K562 (cell line): ENCODE results near the gene AP2S1. TPM values are rescaled to one million over a fixed set of nuclear protein-coding genes. Genes with fewer than 3 reads are reported as not detected.

Experiments
- CBFA2T2 ChIP-seq: fragments of 450-650 bp; conservative IDR thresholded peaks from 2 replicates; pipeline ENCODE4 v1.6.1; 2017; ENCODE audit warnings: mild to moderate bottlenecking
- CHD7 ChIP-seq: fragments of 200-600 bp; sonication (generic); IDR thresholded peaks from one replicate; pipeline ENCODE4 v1.6.1; 2012; ENCODE audit warnings: mild to moderate bottlenecking, low read depth, low read length, inconsistent platforms
- FOXA1 ChIP-seq: fragments of 450-650 bp; IDR thresholded peaks from 2 replicates; pipeline ENCODE4 v1.6.1; 2016; ENCODE audit warnings: mild to moderate bottlenecking, borderline replicate concordance
- HBP1 ChIP-seq: fragments of 450-650 bp; formaldehyde crosslinking; IDR thresholded peaks from 2 replicates; pipeline ENCODE4 v1.4.0; 2022; ENCODE audit warnings: missing genetic modification characterization
- IFI16 ChIP-seq: fragments of 250-450 bp; sonication (Bioruptor Pico); IDR thresholded peaks from 2 replicates; pipeline ENCODE4 v2.1.2; 2022; ENCODE audit warnings: mild to moderate bottlenecking, inconsistent platforms
- JUN ChIP-seq, 2 experiments: sonication (generic) in 1 of 2; formaldehyde crosslinking in 1 of 2; IDR thresholded peaks; 2 replicates each; pipeline versions ENCODE4 v1.6.1 to v1.8.0; 2012 to 2022; ENCODE audit warnings: borderline replicate concordance in 2 of 2, mild to moderate bottlenecking in 2 of 2, improper control_type of control experiment in 1 of 2, low read depth in 1 of 2, low read length in 1 of 2, missing genetic modification reagents in 1 of 2
- MLX ChIP-seq, 2 experiments: fragments of 450-650 bp in 1 of 2; sonication (generic) in 1 of 2; formaldehyde crosslinking; conservative IDR thresholded peaks; 2 replicates each; pipeline versions ENCODE4 v1.4.0 to v1.8.1; 2020 to 2022; ENCODE audit warnings: mild to moderate bottlenecking in 1 of 2, missing genetic modification reagents in 1 of 2
- PHB2 ChIP-seq: fragments of 450-650 bp; IDR thresholded peaks from 2 replicates; pipeline ENCODE4 v1.6.1; 2017; ENCODE audit warnings: low read depth
- RBM17 ChIP-seq: fragments of 200-400 bp; formaldehyde crosslinking; IDR thresholded peaks from 2 replicates; pipeline ENCODE4 v1.6.1; 2017; ENCODE audit warnings: low read depth, mild to moderate bottlenecking, low read length, borderline replicate concordance
- TAF1 ChIP-seq: IDR thresholded peaks from 2 replicates; pipeline ENCODE4 v1.6.1; 2011; ENCODE audit warnings: mild to moderate bottlenecking, low read length, moderate library complexity; ENCODE audit not compliant: insufficient read depth, control insufficient read depth, severe bottlenecking; ENCODE audit errors: extremely low read depth
- ZEB2 ChIP-seq: fragments of 450-650 bp; IDR thresholded peaks from 2 replicates; pipeline ENCODE4 v1.6.1; 2016
- ZNF217 ChIP-seq: sonication (generic); formaldehyde crosslinking; IDR thresholded peaks from 2 replicates; pipeline ENCODE4 v1.8.0; 2022; ENCODE audit warnings: mild to moderate bottlenecking, missing genetic modification reagents
- ZNF436 ChIP-seq: fragments of 250-450, 450-650 bp; sonication (Bioruptor Pico); formaldehyde crosslinking; IDR thresholded peaks from 2 replicates; pipeline ENCODE4 v1.7.0; 2020; ENCODE audit warnings: mild to moderate bottlenecking
- ZNF79 ChIP-seq: fragments of 250-450 bp; sonication (Bioruptor Pico); IDR thresholded peaks from 2 replicates; pipeline ENCODE4 v1.4.0; 2020; ENCODE audit warnings: low read depth, mild to moderate bottlenecking, moderate library complexity
- polyA plus RNA-seq, 8 experiments: library from polyadenylated mRNA; depleted of rRNA in 4 of 8; stranded (reverse) in 5 of 8; unstranded in 3 of 8; fragments of >200 nt; fragmentation: Nextera tagmentation in 2 of 8; fragmentation: Illumina TruSeq in 1 of 8; extraction: Ambion mirVana in 2 of 8; extraction: Trizol in 1 of 8; gene quantifications; 2 replicates each; pipeline versions ENCODE4 v1.2.1 to v1.2.3, GENCODE V29; 2011 to 2014; ENCODE audit warnings: inconsistent platforms in 1 of 8, missing spikeins in 1 of 8
- total RNA-seq, 7 experiments: library from RNA; depleted of rRNA in 6 of 7; stranded (reverse); fragments of >200 nt in 6 of 7; fragmentation: Illumina TruSeq in 2 of 7; extraction: Trizol in 2 of 7; gene quantifications; 2 replicates each; pipeline versions ENCODE4 v1.2.1 to v1.2.3, GENCODE V29; 2011 to 2021; ENCODE audit warnings: low replicate concordance in 1 of 7

AP2S1 gene
- total and polyA plus RNA-seq, 9 of the 15 experiments (the other 6 are each of a cell fraction or from before 2014, with no cell fraction given): 32.4 to 294 (median 136) TPM

GRCh38 chr19:46860125-46860845 is 9.6 kb upstream of the AP2S1 start (continued):
- no peak for TF ChIP-seq ZEB2
- no peak for TF ChIP-seq CHD7
- TF ChIP-seq IFI16 (CRISPR knock-in tag): no peak
- no peak for TF ChIP-seq HBP1 (CRISPR knock-in tag)
- TF ChIP-seq RBM17: no peak
- no peak for TF ChIP-seq ZNF79 (CRISPR knock-in tag)
- peak; percentile 34; the same call in 1 of the 2 replicates for TF ChIP-seq JUN (IDR thresholded peaks at IDR 0.05; ENCODE audit: borderline replicate concordance, low read depth, low read length)
- TF ChIP-seq JUN (CRISPR knock-in tag; IDR thresholded peaks at IDR 0.05; ENCODE audit: borderline replicate concordance): 0 out of 2 replicates have a peak, but pooled peaks have one; percentile 27
- TF ChIP-seq MLX (CRISPR knock-in tag; conservative IDR thresholded peaks at IDR 0.05): 0 out of 4 replicates have a peak, but pooled peaks of 1 of the 2 experiments have one; percentile 20
- TF ChIP-seq PHB2: no peak
- no peak for TF ChIP-seq ZNF436 (CRISPR knock-in tag)
- no peak for TF ChIP-seq CBFA2T2
- TF ChIP-seq TAF1: peak; percentile 13
- no peak for TF ChIP-seq ZNF217 (CRISPR knock-in tag)
- TF ChIP-seq FOXA1: no peak
